ENCODE measurements around the gene MYH6.

GRCh38 chr14:23378612-23379220 is 29.4 kb downstream of the MYH6 start:
- TF ChIP-seq CTCF (IDR thresholded peaks at IDR 0.05) (no peak), POLR2A (IDR thresholded peaks at IDR 0.05) (no peak)
